Panc1 (cell line): ENCODE data around the gene F2R. TPM values are rescaled to one million over a fixed set of nuclear protein-coding genes. Genes with fewer than 3 reads are reported as not detected.

ENCODE experiments used
- ATAC-seq: fragments of 200-7000 bp; cut with Tn5 transposase; 2 replicates; pipeline ENCODE4 v1.9.1; 2020; ENCODE audit warnings: mild to moderate bottlenecking, moderate library complexity
- BruUV-seq: library from RNA; stranded (reverse); fragments of 400-500 nt; replicated peaks from 2 replicates; lab custom pipeline; 2021; lab: Mats Ljungman, UMichigan
- CTCF ChIA-PET: fragments of 300-600 bp; sonication (Branson Sonifier 250); formaldehyde crosslinking; loops from one replicate; lab custom pipeline; 2022; ENCODE audit warnings: antibody characterized with exemption; lab: Charles Lee
- POLR2A ChIA-PET: fragments of 300-600 bp; sonication (Branson Sonifier 250); formaldehyde crosslinking; loops from one replicate; lab custom pipeline; 2022; ENCODE audit warnings: antibody characterized with exemption; lab: Charles Lee
- DNase-seq: peaks from one replicate; pipeline ENCODE4 v3.0.0-alpha.2; 2010; ENCODE audit warnings: low read depth, low spot score
- H3K27ac ChIP-seq: 2 replicates; pipeline ENCODE4 v1.5.1; 2011; ENCODE audit warnings: mild to moderate bottlenecking, low read length, inconsistent platforms
- H3K27me3 ChIP-seq: fragments of 200-500 bp; sonication (Bioruptor generic); 2 replicates; pipeline ENCODE4 v1.6.0; 2014; ENCODE audit warnings: low read length, inconsistent platforms; ENCODE audit not compliant: control insufficient read depth, insufficient read depth
- H3K36me3 ChIP-seq: fragments of 200-500 bp; sonication (Bioruptor generic); 2 replicates; pipeline ENCODE4 v1.5.1; 2014; ENCODE audit warnings: inconsistent platforms, mild to moderate bottlenecking, low read length, moderate library complexity; ENCODE audit not compliant: control insufficient read depth, insufficient read depth
- H3K4me1 ChIP-seq: 2 replicates; pipeline ENCODE4 v1.5.1; 2011; ENCODE audit warnings: inconsistent platforms, mild to moderate bottlenecking, low read length, moderate library complexity; ENCODE audit not compliant: control insufficient read depth, insufficient read depth
- H3K4me3 ChIP-seq, 2 experiments: 2 replicates each; pipeline ENCODE4 v1.5.1; 2011 to 2012; ENCODE audit warnings: low read depth in 2 of 2, low read length in 2 of 2, mild to moderate bottlenecking in 2 of 2, inconsistent platforms in 1 of 2, moderate library complexity in 1 of 2
- H3K9me3 ChIP-seq: fragments of 200-500 bp; sonication (Bioruptor generic); 2 replicates; pipeline ENCODE4 v1.5.1; 2014; ENCODE audit warnings: low read depth, mild to moderate bottlenecking, inconsistent platforms, low read length, moderate library complexity; ENCODE audit not compliant: control insufficient read depth, insufficient read depth
- CTCF ChIP-seq: fragments of 450-650 bp; IDR thresholded peaks from 2 replicates; pipeline ENCODE4 v1.5.1; 2017; ENCODE audit warnings: mild to moderate bottlenecking
- POLR2AphosphoS5 ChIP-seq: IDR thresholded peaks from 2 replicates; pipeline ENCODE4 v1.6.1; 2012; ENCODE audit warnings: mild to moderate bottlenecking, low read depth, low read length, moderate library complexity
- SIN3A ChIP-seq: IDR thresholded peaks from 2 replicates; pipeline ENCODE4 v1.6.1; 2012; ENCODE audit warnings: low read depth, mild to moderate bottlenecking, low read length, moderate library complexity, borderline replicate concordance; ENCODE audit not compliant: insufficient read depth
- TCF7L2 ChIP-seq: IDR thresholded peaks from 2 replicates; pipeline ENCODE4 v1.6.1; 2011; ENCODE audit warnings: mild to moderate bottlenecking, low read depth, low read length, inconsistent platforms
- in situ Hi-C: cut with HindIII; loops from 2 replicates; pipeline ENCODE4 v1.10.0; 2016; ENCODE audit warnings: low sequenced_read_pairs, low pct_unique_long_range_greater_than_20kb
- intact Hi-C: fragments of 100-400 bp; cut with micrococcal nuclease; formaldehyde crosslinking; loops from one replicate; pipeline ENCODE4 v1.10.0; 2022; ENCODE audit not compliant: unreplicated experiment
- total RNA-seq: library from RNA; stranded (reverse); gene quantifications from one replicate; pipeline ENCODE4 v1.2.1, GENCODE V29; 2021; ENCODE audit not compliant: unreplicated experiment
- TF ChIP-seq, protein P1 (sequence below), 2 experiments: IDR thresholded peaks; 2 replicates each; pipeline ENCODE4 v1.6.1; 2011 to 2012; ENCODE audit warnings: low read depth in 2 of 2, control low read depth in 1 of 2, low read length in 1 of 2, mild to moderate bottlenecking in 1 of 2, moderate library complexity in 1 of 2; ENCODE audit not compliant: insufficient read depth in 1 of 2

Gene F2R
- total RNA-seq, 1 experiment from 2014 or later: 26.0 TPM

DNA sequence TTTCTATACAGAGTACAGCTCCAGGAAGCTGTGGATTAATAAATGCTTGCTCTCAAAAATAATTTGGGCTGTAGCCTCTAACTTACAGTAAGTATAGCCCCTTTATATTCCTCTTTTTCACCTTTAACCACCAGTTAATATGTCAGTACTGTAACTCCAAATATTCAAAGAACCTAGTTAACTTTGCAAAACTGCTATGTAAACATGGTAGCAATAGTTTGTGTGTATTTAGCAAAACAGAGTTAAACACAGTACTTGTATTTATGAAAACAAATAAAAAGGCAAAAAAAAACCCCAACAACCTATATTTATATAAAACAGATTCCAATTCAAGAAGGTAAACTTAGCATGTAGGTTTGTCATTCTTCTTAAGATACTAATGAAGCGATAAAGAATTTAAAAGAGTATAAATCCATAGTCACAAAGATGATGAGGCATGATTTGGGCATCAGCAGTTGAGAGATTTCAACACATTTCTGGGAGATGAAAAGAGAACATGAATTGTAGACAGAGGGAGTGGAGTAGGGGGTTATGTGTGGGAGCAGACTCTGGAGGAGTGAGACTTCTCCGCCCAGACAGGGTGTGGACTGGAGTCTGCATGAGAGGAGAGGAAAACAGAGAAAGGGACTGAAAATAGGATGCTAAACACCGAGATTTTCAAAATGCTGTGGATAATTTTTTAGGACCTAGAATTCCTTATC lies 55.9 kb downstream of the F2R start:
- ChIA-PET CTCF (interaction anchor here (0.6 kb wide), 1 partner anchor 8 kb away, joined by 11 read pairs; no protein-coding TSS in a partner anchor), POLR2A (interaction anchor here (0.6 kb wide), 1 partner anchor 56 kb away, joined by 8 read pairs; no protein-coding TSS in a partner anchor)
- no peak for TF ChIP-seq CTCF
- TF ChIP-seq TCF7L2: no peak
- TF ChIP-seq, protein P1, sequence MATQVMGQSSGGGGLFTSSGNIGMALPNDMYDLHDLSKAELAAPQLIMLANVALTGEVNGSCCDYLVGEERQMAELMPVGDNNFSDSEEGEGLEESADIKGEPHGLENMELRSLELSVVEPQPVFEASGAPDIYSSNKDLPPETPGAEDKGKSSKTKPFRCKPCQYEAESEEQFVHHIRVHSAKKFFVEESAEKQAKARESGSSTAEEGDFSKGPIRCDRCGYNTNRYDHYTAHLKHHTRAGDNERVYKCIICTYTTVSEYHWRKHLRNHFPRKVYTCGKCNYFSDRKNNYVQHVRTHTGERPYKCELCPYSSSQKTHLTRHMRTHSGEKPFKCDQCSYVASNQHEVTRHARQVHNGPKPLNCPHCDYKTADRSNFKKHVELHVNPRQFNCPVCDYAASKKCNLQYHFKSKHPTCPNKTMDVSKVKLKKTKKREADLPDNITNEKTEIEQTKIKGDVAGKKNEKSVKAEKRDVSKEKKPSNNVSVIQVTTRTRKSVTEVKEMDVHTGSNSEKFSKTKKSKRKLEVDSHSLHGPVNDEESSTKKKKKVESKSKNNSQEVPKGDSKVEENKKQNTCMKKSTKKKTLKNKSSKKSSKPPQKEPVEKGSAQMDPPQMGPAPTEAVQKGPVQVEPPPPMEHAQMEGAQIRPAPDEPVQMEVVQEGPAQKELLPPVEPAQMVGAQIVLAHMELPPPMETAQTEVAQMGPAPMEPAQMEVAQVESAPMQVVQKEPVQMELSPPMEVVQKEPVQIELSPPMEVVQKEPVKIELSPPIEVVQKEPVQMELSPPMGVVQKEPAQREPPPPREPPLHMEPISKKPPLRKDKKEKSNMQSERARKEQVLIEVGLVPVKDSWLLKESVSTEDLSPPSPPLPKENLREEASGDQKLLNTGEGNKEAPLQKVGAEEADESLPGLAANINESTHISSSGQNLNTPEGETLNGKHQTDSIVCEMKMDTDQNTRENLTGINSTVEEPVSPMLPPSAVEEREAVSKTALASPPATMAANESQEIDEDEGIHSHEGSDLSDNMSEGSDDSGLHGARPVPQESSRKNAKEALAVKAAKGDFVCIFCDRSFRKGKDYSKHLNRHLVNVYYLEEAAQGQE (IDR thresholded peaks at IDR 0.05; ENCODE audit: insufficient read depth in 1 of 2, low read depth in 2 of 2, low read length in 1 of 2): no peak
- no peak for TF ChIP-seq POLR2AphosphoS5
- TF ChIP-seq SIN3A: no peak
- intact Hi-C loops (no loop called here), in situ Hi-C loops (no loop called here)
- no peaks in the 10 kb centered on the region for H3K36me3 ChIP-seq
- DNase-seq (no peak), ATAC-seq (no peak)
- BruUV-seq: no TSS peak
- H3K27ac ChIP-seq: no peak overlapping the region
- H3K4me3 ChIP-seq: no peak overlapping the region
- H3K27me3 ChIP-seq: no peaks in the 10 kb centered on the region
- peaks cover 4% of the 10 kb centered on the region; the same call in 1 of the 2 replicates for H3K4me1 ChIP-seq
- no peaks in the 10 kb centered on the region for H3K9me3 ChIP-seq

- ChIA-PET POLR2A (no interaction called here), CTCF (no interaction called here)
- DNase-seq (no peak), ATAC-seq (no peak)
- no TSS peak for BruUV-seq
- H3K4me1 ChIP-seq: peaks cover 4% of the 10 kb centered on the region
- no peaks in the 10 kb centered on the region for H3K36me3 ChIP-seq
- TF ChIP-seq SIN3A: no peak
- TF ChIP-seq, protein P1 (IDR thresholded peaks at IDR 0.05; ENCODE audit: insufficient read depth in 1 of 2, low read depth in 2 of 2, low read length in 1 of 2): no peak
- no peak for TF ChIP-seq CTCF
- no peak for TF ChIP-seq TCF7L2
- no peak for TF ChIP-seq POLR2AphosphoS5
- in situ Hi-C loops: no loop called here
- H3K4me3 ChIP-seq: no peak overlapping the region
- H3K27ac ChIP-seq: no peak overlapping the region
- no peaks in the 10 kb centered on the region for H3K27me3 ChIP-seq
- intact Hi-C loops: loop anchor here (2.0 kb wide), 1 partner anchor 175 kb away; no protein-coding TSS in a partner anchor
- no peaks in the 10 kb centered on the region for H3K9me3 ChIP-seq
Measured at GRCh38 chr5:76775921-76776320, 60.0 kb downstream of the F2R start.
